GM18909 (cell line): ENCODE measurements around the gene CDH4.
"Not testable (repeated sequence)": the region's sequence is repeated elsewhere in the genome, so short reads cannot be mapped to it uniquely, and the experiment has no call there.

Experiments
- ATAC-seq: cut with Tn5 transposase; IDR thresholded peaks from one replicate; pipeline ENCODE4 v1.9.1; 2021; ENCODE audit warnings: mild to moderate bottlenecking; ENCODE audit not compliant: unreplicated experiment, poor library complexity

The CDH4 gene

DNA sequence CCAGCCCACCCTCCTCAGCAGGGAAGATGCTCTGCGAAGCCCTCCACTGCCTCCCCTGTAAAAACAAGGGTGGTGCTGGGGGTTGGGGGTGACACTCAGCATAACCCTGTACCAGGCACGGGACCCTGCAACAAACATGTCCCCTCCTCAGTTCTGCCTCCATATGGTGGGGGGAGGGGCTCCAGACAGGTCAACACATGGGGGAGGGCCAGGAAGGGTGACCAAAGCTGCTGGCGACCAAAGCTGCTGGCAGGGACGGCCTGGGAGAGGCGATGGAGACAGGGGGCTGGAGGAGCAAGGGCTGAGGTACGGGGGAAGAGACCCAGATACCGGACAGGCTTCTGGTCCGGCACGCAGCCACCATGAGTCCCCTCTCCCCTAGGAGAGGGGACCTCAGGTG is 690.5 kb downstream of the CDH4 start:
- ATAC-seq = no peak

DNA sequence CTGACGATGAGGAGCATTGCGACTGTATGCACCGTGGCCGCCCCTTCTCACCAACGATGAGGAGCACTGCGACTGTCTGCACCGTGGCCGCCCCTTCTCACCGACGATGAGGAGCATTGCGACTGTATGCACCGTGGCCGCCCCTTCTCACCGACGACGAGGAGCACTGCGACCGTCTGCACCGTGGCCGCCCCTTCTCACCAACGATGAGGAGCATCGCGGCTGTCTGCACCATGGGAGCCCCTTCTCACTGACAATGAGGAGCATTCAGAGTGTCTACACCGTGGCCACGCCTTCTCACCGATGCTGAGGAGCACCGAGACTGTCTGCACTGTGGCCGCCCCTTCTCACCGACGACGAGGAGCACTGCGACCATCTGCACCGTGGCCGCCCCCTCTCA is 692.9 kb downstream of the CDH4 start:
- not testable (repeated sequence) for ATAC-seq

DNA sequence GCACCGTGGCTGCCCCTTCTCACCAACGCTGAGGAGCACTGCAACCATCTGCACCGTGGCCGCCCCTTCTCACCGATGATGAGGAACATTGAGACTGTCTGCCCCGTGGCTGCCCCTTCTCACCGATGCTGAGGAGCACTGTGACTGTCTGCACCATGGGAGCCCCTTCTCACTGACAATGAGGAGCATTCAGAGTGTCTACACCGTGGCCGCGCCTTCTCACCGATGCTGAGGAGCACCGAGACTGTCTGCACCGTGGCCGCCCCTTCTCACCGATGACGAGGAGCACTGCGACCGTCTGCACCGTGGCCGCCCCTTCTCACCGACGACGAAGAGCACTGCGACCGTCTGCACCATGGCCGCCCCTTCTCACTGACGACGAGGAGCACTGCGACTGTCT is 693.4 kb downstream of the CDH4 start:
- not testable (repeated sequence) for ATAC-seq

DNA sequence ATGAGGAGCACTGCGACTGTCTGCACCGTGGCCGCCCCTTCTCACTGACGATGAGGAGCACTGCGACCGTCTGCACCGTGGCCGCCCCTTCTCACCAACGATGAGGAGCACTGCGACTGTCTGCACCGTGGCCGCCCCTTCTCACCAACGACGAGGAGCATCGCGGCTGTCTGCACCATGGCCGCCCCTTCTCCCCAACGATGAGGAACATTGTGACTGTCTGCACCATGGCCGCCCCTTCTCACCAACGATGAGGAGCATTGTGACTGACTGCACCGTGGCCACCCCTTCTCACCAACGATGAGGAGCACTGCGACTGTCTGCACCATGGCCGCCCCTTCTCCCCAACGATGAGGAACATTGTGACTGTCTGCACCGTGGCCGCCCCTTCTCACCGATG is 696.0 kb downstream of the CDH4 start:
- ATAC-seq = not testable (repeated sequence)

DNA sequence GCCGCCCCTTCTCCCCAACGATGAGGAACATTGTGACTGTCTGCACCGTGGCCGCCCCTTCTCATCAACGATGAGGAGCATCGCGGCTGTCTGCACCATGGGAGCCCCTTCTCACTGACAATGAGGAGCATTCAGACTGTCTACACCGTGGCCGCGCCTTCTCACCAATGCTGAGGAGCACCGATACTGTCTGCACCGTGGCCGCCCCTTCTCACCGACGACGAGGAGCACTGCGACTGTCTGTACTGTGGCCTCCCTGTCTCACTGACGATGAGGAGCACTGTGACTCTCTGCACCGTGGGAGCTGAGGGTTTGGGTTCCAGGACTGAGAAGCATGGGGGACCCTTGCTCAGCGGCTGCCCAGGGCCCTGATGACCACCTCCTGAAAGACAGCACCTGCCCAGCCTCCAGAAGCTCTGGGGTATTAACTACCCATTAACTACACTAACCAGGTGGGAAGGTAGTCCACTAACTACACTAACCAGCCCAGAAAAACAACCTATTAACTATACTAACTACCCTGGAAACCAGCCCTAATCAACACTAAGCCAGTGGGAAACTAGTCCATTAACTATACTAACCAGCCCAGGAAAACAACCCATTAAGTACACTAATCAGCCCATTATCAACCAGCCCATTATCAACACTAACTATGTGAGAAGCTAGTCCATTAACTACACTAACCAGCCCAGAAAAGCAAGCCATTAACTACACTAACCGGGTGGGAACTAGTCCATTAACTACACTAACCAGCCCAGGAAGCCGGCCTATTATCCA is 696.7 kb downstream of the CDH4 start:
- ATAC-seq = no peak

DNA sequence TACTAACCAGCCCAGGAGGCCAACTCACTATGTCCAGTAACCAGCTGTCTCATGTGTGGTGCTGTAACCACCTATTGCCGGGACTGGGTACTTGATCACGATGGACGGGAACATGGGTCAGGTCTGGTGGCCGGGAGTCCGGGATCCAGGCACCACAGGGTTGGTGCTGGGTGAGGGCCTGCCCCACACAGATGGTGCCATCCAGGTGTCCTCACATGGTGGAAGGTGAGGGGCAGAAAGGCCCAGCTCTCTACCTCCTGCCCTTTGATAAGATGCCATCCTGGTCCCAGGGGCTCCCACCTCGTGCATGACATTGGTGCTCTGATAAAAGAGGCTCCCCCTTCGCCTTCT is 697.3 kb downstream of the CDH4 start:
- no peak for ATAC-seq

DNA sequence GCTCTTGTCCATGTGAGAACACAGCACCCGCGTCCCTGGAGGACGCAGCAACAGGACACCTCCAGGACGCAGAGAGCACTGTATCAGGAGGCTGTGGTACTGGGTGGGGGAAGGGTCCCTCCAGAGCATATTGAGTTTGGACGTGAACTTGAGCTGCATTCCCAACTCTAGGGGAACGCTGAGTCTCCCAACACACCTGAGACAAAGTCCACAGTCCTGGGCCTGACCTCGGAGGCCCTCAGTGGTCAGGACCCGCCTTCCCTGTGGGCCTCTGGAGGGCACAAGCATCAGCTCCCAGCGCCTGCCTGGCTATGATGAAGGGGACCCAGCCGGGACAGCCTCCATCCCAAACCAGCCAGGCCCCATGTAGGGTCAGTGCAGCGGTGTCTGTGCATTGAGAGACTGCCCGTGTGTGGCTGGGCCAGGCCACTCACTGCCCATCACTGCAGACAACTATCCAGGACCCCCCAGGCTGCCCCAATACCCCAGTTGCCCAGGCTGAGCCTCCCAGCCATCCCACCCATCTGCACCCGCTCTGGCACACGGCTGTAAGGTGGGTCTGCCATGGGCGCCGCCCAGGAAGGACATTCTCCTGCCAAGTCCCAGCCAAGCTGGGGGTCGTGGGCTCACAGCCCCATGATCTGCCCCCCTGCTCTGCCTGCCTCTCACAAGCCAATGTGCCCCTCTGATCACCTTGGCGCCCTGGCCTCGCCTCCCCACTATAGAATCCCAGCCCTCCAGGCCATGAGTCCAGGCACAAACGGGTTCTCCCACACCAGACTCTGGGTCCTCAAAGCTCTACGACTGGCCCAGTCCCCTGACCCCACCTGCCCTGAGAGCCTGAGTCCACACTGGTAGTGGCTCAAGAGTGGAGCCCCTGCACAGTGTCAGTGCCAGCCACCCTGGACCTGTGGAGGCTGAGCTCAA is 697.9 kb downstream of the CDH4 start:
- no peak for ATAC-seq

DNA sequence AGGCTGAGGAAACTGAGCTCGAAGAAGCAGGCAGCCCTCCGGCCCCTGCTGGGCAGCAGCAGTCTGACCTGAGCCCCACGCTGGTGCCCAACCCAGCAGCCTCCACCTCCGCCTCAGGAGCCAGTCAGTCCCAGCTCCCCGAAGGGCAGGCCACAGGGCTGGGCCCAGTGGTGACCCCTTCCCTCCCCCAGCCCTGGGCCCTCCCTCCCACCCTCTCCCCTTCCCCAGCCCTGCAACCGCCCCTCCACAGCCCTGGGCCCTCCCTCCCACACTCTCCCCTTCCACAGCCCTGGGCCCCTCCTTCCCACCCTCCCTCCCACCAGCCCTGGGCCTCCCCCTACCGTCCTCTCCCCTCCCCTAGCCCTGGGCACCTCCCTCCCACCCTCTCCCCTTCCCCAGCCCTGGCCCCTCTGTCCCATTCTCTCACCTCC is 698.6 kb downstream of the CDH4 start:
- ATAC-seq = no peak

DNA sequence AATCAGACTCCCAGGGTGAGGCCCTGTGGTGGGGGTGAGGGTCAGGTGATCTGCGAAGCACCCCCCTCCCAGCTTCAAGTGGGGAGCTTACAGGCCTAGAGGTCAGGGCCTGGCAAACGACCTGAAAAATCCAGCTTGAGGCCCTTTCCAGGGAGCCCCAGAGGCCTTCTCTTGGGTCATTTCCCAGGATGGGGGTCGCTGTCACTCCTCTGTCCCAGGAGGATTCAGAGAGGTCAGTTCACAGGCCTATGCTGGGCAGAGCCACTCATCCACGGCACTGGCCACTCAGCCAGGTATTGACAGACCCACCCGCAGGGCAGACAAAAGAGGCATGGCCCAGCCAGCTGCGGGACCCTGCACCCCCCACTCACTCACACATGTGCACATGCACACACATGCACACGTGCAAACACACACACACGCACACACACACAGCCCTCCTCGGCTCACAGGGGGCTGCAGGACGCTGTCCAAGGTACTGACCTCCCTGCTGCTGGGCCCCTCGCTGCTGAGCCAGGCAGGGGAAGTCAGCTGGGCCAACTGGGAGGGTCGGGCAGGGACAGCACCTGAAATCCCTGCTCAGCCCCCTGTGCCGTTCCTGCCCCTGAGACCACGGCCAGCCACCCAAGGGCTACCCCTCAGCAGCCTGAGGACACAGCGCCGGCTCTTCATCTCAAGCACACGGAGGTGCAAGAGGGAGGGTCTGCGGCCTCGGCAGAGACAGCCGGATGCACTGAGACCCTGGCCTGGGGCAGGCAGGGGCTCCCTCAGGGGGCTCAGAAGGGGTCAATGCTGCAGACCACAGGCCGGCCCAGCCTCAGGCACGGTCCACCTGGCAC is 699.9 kb downstream of the CDH4 start:
- no peak for ATAC-seq

DNA sequence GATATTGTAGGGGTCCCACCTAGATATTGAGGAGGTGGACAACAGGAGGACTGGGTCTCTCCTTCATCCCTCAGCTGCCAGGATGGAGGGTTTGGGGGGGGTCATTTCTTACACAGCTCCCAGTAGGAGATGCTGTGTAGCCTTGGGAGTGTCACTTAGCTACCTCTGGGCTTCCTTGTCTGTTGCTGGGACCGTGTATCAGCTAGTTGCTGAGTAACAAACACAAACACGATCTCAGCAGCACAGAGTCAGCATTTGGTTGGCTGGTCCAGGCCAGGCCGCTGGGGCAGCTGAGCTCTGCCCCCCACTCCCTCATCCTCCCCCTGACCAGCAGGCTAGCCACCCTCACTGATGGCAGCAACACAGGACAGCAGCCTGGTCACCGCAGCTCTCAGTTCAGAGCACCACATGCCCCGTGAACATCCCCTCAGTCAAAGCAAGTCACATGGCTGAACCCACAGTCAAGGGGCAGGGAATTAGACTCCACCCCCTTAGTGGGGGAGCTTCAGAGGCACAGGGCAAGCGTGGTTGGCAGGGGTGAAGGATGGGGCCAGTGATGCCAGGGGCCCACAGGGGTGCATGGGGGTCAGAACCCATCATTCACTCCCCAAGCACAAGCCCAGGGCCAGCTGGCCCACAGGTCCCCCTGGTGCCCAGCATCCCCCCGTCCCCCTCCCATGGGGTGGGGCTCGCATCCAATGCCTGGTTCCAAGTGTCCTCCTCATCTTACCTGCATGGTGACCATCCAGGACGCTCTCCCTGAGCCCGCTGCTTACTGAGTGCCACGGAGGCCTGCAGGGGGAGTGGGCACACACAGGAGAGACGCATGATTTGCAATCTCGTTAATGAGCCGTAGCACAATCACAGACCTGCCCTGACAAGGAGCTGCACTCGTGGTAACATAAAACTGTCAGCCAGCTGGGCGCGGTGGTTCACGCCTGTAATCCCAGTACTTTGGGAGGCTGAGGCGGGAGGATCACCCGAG is 701.3 kb downstream of the CDH4 start:
- ATAC-seq = no peak

DNA sequence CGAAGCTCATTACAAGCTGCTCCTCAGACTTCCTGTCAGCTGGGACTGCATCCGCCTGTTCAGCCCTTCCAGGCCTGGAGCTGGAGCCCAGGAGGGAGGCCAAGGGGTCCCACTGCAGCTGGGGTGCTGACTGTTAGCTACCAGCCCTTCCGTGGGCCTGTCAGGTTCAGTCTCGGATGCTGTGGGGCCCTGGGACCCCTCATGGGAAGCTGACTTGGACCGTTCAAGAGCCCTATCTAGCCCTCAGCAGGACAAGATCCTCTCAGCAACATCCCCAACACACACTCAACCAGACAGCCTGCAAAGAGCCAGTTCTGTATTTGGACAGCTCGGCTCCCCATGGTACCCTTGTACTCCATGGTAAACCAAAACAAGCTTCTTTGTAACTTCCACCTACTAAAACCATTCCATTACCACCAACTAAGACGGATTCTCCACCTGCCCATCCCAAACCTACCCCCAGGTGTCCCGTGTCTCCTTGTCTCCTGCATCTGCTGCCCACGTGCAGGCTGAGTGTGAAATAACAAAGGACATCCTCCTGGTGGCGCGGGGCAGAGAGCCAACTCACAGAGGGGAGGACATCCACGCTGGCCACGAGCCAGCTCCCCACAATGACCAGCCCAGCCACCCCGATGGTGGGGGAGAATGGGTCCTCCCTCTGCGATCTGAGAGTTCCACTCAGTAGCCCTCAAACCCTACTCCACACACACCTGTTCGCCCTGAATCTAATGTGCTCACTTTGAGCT is 702.4 kb downstream of the CDH4 start:
- no peak for ATAC-seq

DNA sequence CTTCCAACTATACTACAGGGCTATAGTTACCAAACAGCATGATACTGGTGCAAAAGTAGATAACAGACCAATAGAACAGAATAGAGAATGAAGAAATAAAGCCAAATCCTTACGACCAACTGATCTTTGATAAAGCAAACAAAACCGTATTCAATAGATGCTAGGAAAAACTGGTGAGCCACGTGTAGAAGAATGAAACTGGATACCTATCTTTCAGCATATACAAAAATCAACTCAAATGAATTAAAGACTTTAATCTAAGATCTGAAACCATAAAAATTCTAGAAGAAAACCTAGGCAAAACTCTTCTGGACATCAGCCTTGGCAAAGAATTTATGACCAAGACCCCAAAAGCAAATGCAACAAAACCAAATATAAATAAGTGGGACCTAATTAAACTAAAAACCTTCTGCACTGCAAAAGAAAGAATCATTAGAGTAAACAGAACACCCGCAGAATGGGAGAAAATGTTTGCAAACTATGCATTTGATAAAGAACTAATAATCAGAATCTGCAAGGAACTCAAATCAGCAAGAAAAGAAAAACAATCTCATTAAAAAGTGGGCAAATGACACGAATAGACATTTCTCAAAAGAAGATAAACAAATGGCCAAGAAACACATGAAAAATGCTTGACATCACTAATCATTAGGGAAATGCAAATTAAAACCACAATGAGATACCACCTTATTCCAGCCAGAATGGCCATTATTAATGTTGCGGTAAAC is 703.8 kb downstream of the CDH4 start:
- ATAC-seq = no peak

DNA sequence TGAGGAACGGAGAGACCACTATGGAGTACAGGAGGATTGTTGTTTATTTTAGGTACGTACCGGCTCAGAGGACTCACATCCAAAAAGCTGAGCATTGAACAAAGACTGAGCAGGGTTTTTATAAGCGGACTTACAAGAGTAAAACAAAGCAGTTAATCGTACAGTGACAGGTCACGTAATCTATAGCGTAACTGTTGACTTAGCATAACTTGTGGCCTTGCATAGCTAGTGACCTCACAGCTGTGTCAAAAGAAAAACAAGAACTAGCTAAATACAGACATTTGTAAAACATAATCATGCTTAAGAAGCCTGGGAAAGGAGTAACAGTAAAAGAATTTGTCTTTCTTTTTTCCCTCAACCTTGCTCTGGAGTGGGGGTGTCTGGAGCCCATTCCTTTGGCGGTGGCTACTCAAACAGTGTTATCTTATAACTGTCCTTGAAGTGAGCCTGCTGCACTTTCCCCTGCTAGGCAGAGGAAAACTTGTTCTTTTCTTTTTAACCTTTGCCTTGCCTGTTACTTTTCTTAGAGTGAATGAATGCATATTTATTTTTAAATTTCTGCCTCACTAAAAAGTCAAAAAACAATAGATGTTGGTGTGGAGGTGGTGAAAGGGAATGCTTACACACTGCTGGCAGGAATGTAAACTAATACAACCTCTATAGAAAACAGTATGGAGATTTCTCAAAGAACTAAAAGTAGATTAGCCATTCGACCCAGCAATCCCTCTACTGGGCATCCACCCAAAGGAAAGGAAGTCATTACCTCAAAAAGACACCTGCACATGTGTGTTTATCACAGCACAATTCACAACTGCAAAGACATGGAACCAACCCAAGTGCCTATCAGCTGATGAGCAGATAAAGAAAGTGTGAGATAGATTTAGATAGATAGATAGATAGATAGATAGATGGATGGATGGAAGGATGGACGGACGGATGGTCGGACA is 704.6 kb downstream of the CDH4 start:
- no peak for ATAC-seq

DNA sequence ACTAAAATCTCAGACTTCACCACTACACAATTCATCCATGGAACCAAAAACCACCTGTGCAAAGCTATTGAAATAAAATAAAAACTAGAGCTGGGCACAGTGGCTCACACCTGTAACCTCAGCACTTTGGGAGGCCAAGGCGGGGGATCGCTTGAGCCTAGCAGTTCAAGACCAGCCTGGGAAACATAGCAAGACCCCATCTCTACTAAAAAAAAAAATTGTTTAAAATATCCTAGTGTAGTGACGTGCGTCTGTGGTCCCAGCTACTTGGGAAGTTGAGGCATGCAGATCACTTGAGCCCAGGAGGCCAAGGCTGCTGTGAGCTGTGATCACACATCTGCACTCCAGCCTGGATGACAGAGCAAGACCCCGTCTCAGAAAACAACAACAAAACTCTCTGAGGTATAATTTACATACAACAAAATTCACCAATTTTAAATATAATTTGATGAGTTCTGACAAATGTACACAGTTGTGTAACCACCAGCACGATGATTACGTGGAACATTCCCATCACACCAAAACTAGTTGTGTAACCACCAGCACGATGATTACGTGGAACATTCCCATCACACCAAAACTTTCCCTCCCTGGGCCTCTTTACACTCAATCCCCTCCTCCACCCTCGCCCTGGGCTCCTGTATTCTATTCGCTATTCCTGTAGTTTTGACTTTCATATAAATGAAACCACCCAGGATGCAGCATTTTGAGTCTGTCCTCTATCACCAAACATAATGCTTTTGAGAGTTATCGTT is 706.1 kb downstream of the CDH4 start:
- no peak for ATAC-seq

DNA sequence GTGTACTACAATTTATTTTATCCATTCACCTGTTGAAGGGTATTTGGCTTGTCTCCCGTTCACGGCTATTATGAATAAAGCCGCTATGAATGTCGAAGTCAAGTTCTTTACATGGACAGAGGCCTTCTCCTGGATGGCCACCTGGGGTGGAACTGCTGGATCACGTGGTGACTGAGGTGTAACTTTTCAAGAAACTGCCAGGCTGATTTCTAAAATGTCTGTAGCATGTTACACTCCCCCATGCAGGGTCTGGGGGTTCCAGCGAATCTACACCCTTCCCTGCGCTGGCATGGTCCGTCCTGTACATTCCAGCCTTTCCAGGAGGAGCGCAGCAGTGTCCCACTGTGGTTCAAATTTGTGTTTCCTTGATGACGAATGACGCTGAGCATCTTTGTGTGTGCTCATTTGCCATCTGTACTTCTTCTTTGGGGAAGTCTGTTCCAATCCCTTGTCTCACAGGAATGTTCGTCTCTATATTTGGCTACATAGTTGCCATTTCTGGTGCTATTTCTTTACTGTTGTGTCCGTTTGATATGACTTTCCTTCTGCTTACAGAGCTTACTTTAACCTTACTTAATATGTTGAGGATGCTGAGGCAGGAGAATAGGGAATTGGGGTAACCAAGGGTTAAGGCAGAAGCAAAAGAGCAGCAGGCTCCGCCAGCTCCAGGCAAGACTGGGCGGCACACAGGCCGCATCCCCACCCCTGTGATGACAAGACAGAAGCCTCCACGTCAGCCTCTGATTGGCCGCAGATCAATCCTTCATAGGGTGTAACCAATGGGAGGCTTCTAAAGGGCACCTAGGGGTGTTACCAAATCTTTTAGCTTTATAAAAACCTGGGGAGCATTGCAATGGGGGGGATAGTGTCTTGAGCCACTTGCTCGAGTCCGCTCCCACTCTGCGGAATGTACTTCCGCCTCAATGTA is 707.0 kb downstream of the CDH4 start:
- no peak for ATAC-seq
